NCI-H187 treated with DMSO at 0.1 percent for 48 hours (cell line): ENCODE results near the gene EPHA6.
A peak's percentile ranks its signal among the peaks of the same experiment; 100 is the strongest.

Experiments used
- DNase-seq: peaks from one replicate; lab custom pipeline; 2025; lab: John Stamatoyannopoulos, UW

Gene EPHA6

GRCh38 chr3:97705764-97706163 is 891.4 kb downstream of the EPHA6 start:
- no peak for DNase-seq

DNA sequence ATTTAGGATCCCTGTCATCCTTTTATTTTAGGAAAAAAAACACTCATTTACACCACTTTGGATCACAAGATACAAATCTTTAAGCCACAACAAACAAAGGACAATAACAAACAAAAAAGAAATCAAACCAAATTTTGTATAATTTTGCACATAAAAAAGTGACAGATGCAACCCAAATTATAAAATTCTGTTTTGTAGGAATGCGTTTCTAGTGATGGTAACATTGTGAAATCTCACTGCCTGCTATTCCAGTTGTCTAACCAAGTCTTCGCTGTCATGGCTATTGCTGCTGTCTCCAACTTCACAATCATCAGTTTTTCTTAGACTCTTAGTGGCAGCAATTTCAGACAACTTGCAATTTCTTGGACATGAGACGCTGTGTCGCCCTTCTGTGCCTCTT is 891.8 kb downstream of the EPHA6 start:
- DNase-seq, result no peak

GRCh38 chr3:97711654-97712053 is 897.3 kb downstream of the EPHA6 start:
- DNase-seq, result no peak

GRCh38 chr3:97712919-97713318 is 898.5 kb downstream of the EPHA6 start:
- DNase-seq, result no peak

DNA sequence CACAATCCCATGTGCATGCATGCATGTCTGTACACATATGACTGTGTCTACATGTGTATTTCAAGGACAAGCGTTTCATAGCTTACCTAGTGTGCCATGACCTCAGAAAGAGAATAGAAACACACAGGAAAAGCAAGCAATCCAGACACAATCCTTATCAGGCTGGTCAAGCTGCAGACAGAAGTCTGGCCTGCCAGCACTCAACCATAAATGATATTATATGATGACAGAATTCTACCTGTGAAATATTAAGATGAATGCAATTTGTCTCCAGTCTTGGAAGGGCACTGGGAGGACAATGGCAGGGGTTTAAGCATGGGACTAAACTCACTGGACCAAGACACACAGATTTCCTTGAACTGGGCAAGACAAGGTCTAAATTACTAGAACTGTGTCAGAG is 899.2 kb downstream of the EPHA6 start:
- no peak for DNase-seq

DNA sequence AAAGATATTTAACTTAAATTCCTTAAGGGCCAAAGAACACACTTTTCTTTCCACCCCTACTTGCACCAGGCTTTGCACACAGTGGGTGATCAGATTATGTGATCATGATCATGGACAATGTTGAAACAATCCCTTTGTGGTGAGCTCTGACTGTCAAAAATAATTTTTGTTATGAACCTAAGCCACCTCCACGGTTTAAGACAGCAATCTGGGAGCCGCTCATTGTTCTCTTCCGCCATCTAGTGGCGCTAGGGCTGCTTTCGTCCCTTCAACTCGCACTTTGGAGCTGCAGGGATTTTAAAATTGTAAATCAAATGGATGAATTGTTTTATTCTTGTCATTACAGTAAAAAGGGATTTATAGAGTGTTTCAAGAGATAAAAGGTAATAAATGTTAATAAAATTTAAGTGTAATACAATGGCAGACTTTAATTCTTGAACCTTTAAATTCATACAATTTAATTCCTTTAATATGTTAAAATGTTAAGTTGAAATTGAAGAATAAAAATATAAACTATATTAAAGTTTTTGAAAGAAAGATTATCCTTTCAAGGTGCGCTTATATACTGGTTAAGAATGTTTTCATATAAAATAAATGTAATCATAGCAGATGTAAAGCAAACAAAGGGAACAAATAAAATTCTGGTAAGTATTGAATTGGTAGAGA is 904.9 kb downstream of the EPHA6 start:
- peak; percentile 22 for DNase-seq

DNA sequence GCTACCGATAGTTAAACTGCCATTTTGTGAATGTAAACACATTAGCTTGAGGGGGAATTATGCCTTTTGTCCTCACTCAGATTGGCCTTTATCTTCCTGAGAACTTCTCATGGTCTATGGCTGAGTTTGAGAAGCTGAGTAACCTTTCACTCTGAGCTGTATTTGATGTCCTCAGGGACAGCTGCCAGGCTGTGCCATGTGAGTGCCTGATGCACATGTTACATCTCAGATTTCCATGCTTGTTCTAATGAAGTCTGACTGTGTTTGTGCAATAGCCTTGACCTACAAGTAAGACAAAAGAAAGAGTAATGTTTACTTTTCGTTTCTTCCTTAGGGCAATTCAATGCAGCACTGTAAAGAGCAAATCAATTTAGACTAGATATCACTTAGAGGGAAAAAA is 906.0 kb downstream of the EPHA6 start:
- DNase-seq, result peak; percentile 26

- DNase-seq, result no peak
Observed at GRCh38 chr3:97721446-97721845, 907.1 kb downstream of the EPHA6 start.

- peak; percentile 74 for DNase-seq
Observed at GRCh38 chr3:97736928-97737327, 922.5 kb downstream of the EPHA6 start.

DNA sequence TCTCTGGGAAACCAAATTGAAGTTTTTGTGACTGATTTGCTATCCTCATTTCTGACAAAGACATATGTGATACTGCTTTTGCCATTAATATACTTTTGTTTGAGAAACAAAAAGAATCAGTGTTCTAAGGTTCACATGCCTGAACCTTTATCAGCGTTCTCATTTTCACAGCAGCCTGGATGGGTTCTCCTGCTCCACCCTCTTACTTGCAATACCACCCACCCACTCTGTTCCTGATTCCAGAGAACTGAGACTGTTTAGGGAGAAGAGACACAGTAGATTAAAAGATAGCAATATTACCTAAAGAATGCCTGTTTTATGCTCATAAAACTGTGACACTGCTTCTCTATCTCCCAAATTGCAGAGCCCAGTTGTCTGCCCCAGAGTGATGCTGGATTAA is 924.4 kb downstream of the EPHA6 start:
- no peak for DNase-seq

DNA sequence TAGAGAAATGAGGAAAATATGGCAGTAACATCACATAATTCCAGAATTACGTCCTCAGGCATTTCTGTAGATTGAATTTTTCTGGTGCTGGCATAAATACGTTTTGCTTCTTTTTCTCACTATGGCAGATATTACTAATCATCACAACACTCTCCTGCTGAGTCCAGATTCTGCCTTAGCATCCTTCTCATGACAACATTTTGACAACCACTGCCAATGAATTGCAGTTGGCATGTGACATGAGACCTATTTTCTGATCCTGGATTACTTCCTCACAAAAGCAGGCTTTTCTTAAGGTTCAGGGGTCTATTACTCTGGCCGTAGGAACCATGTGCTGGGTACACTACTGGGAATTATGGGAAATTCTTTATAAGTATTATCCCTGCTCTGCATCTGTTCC is 927.6 kb downstream of the EPHA6 start:
- DNase-seq, result no peak

DNA sequence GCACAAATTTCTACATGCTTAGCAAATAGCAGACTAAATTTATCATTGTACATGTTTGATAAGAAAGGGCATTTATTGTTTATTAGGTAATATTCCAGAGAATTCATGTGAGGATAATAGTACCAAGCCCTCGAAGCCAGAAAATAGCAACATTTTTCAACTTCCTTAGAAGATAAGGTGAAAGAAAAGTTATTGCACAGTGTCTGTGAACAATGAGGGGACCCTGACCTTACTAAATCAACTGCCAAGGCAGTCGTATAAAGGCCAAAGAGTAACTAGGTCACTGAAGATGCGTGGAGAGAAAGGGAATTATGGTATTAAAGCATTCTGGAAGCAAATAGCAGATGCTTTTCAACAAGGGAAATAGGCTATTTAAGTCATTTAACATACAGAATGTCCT is 929.9 kb downstream of the EPHA6 start:
- DNase-seq, result no peak

DNA sequence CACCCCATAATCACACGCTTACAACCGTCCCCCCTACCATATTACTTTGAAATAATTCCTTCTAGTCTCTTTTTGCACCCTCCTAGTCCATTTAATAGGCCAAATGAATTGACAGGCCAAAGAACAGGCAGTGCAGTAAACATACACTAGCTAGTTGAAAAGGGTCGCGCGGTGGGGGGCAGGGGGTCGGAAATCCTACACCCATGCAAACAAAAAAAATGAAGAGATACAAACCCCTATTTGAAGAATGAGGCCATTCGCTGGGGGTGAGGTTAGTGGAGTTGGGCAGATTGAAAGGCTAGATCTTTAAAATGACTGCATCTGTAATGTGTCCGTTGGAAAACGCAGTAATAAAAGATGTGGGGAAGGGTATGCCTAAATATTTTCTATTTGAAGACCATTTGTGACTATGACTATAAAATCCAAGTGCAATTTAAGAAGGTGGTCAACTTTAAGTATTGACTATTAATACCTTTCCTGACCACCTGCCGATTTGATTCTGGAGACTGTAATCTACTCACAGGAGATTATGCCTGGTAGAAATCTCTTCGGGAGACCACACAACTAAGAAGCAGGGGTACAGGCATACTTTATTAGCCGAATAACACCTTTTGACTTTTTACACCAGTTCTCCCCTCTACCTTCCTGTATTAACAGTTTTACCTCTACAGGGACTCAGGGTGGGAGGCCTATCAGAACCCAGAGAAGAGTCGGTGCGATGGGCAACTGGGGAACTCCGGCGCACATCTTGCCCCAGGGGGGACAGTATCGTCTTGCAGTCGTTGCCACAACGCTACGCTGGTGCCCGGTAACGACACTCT is 949.4 kb downstream of the EPHA6 start:
- no peak for DNase-seq

- DNase-seq, result peak; percentile 32
Observed at GRCh38 chr3:97764407-97765238, 950.2 kb downstream of the EPHA6 start, which contains the start of gene ARL6. TSS of gene ARL6 (plus strand) at chr3:97764758. CDS start at chr3:97768108, 3,350 bp downstream.

- DNase-seq, result no peak
Observed at GRCh38 chr3:97765336-97765735, 950.9 kb downstream of the EPHA6 start.

- DNase-seq, result no peak
Observed at GRCh38 chr3:97772926-97773325, 958.5 kb downstream of the EPHA6 start.

- DNase-seq, result no peak
Observed at GRCh38 chr3:97778152-97778551, 963.8 kb downstream of the EPHA6 start.

GRCh38 chr3:97793420-97794019 is 979.1 kb downstream of the EPHA6 start:
- no peak for DNase-seq

DNA sequence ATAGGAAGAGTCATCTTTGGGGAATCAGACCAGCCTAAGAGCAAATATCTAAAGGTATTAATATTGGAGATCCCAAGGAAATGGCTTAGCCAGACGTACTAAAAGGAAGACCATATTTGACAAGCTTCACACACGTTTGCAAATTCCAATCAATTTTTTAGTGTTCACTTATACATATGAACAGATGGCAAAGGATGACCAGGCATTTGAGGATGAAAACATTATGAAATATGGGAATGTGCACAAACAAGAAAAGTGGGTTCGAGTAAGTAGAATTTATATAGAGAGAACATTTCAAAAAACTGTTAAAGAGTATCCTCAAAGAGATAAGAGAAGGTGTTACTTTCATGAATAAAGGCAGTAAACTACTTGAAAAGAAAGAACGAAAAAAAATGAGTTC is 981.6 kb downstream of the EPHA6 start:
- no peak for DNase-seq
